HEK293 (cell line): ENCODE results near the gene ADORA2A.
A peak's percentile ranks its signal among the peaks of the same experiment; 100 is the strongest.

Source experiments
- CTCF ChIA-PET: fragments of 350-600 bp; formaldehyde crosslinking; extraction: SDS; loops from one replicate; lab custom pipeline; 2021; ENCODE audit warnings: antibody characterized with exemption; lab: Yijun Ruan, JAX
- POLR2A ChIA-PET: fragments of 300-600 bp; formaldehyde crosslinking; extraction: SDS; loops from one replicate; lab custom pipeline; 2020; ENCODE audit warnings: antibody characterized with exemption, inconsistent platforms; lab: Yijun Ruan, JAX
- H3K27ac ChIP-seq: fragments of 200-500 bp; sonication (Bioruptor generic); 2 replicates; pipeline ENCODE4 v1.5.1; 2014; ENCODE audit warnings: low read depth, low read length, control low read depth, inconsistent platforms; ENCODE audit errors: extremely low read depth
- H3K36me3 ChIP-seq, 2 experiments: fragments of 200-500 bp in 1 of 2; sonication (Bioruptor generic) in 1 of 2; 1 replicate in 1 of 2; 2 replicates in 1 of 2; pipeline ENCODE4 v1.5.1; 2014 to 2017; ENCODE audit warnings: inconsistent platforms in 2 of 2, low read length in 2 of 2; ENCODE audit not compliant: control insufficient read depth in 2 of 2, insufficient read depth in 1 of 2
- H3K4me1 ChIP-seq: fragments of 200-500 bp; sonication (Bioruptor generic); 2 replicates; pipeline ENCODE4 v1.5.1; 2014; ENCODE audit warnings: mild to moderate bottlenecking, low read length, inconsistent platforms; ENCODE audit not compliant: control insufficient read depth, insufficient read depth
- H3K4me3 ChIP-seq: 2 replicates; pipeline ENCODE4 v1.5.1; 2011; ENCODE audit warnings: low read depth, mild to moderate bottlenecking, control low read depth, low read length, moderate library complexity
- H3K9me3 ChIP-seq: fragments of 200-500 bp; sonication (Bioruptor generic); 2 replicates; pipeline ENCODE4 v1.5.1; 2014; ENCODE audit warnings: low read depth, low read length, inconsistent platforms; ENCODE audit not compliant: control insufficient read depth, insufficient read depth
- KLF8 ChIP-seq: fragments of 450-650 bp; formaldehyde crosslinking; IDR thresholded peaks from 2 replicates; pipeline ENCODE4 v1.5.1; 2016; ENCODE audit warnings: missing biosample characterization, missing genetic modification characterization
- PRDM1 ChIP-seq: fragments of 450-650 bp; formaldehyde crosslinking; IDR thresholded peaks from 2 replicates; pipeline ENCODE4; 2016; ENCODE audit warnings: missing biosample characterization, missing genetic modification characterization
- SCRT1 ChIP-seq: fragments of 450-650 bp; formaldehyde crosslinking; IDR thresholded peaks from 2 replicates; pipeline ENCODE4 v1.5.1; 2016; ENCODE audit warnings: missing biosample characterization, missing genetic modification characterization, borderline replicate concordance
- SP3 ChIP-seq: fragments of 450-650 bp; formaldehyde crosslinking; IDR thresholded peaks from 2 replicates; pipeline ENCODE4 v1.5.1; 2016; ENCODE audit warnings: missing biosample characterization, missing genetic modification characterization
- ZNF155 ChIP-seq: fragments of 450-650 bp; formaldehyde crosslinking; IDR thresholded peaks from 2 replicates; pipeline ENCODE4 v1.5.1; 2016; ENCODE audit warnings: missing biosample characterization, missing genetic modification characterization
- ZNF169 ChIP-seq: fragments of 450-650 bp; formaldehyde crosslinking; IDR thresholded peaks from 2 replicates; pipeline ENCODE4 v1.5.1; 2016; ENCODE audit warnings: missing biosample characterization, missing genetic modification characterization
- ZNF324 ChIP-seq: fragments of 450-650 bp; formaldehyde crosslinking; IDR thresholded peaks from 2 replicates; pipeline ENCODE4 v1.5.1; 2016; ENCODE audit warnings: missing biosample characterization, missing genetic modification characterization
- ZNF354C ChIP-seq: fragments of 450-650 bp; formaldehyde crosslinking; IDR thresholded peaks from 2 replicates; pipeline ENCODE4 v1.5.1; 2016; ENCODE audit warnings: missing biosample characterization, missing genetic modification characterization, low read depth, borderline replicate concordance
- ZNF530 ChIP-seq: fragments of 450-650 bp; formaldehyde crosslinking; IDR thresholded peaks from 2 replicates; pipeline ENCODE4 v1.5.1; 2016; ENCODE audit warnings: low read depth, missing biosample characterization, missing genetic modification characterization
- ZNF626 ChIP-seq: fragments of 450-650 bp; sonication (Bioruptor Pico); formaldehyde crosslinking; IDR thresholded peaks from 2 replicates; pipeline ENCODE4 v1.5.1; 2018; ENCODE audit warnings: missing biosample characterization, missing genetic modification characterization, inconsistent platforms
- ZNF830 ChIP-seq: fragments of 450-650 bp; IDR thresholded peaks from 2 replicates; pipeline ENCODE4 v1.5.0; 2018; ENCODE audit warnings: missing biosample characterization, missing genetic modification characterization, low read depth, mild to moderate bottlenecking, moderate library complexity
- ZNF837 ChIP-seq: fragments of 450-650 bp; formaldehyde crosslinking; IDR thresholded peaks from 2 replicates; pipeline ENCODE4 v1.5.1; 2016; ENCODE audit warnings: missing biosample characterization, missing genetic modification characterization
- TF ChIP-seq, protein P1 (sequence below): fragments of 450-650 bp; formaldehyde crosslinking; IDR thresholded peaks from 2 replicates; pipeline ENCODE4 v1.5.1; 2016; ENCODE audit warnings: missing biosample characterization, missing genetic modification characterization, low read depth
- TF ChIP-seq, protein P2 (sequence below): fragments of 450-650 bp; formaldehyde crosslinking; IDR thresholded peaks from 2 replicates; pipeline ENCODE4 v1.5.1; 2016; ENCODE audit warnings: missing biosample characterization, missing genetic modification characterization
- TF ChIP-seq, protein P3 (sequence below): fragments of 450-650 bp; formaldehyde crosslinking; IDR thresholded peaks from 2 replicates; pipeline ENCODE4 v1.5.1; 2016; ENCODE audit warnings: missing biosample characterization, missing genetic modification characterization, borderline replicate concordance
- TF ChIP-seq, protein P4 (sequence below): fragments of 450-650 bp; formaldehyde crosslinking; optimal IDR thresholded peaks from 2 replicates; pipeline ENCODE3; 2016; ENCODE audit warnings: missing biosample characterization, mild to moderate bottlenecking, missing genetic modification characterization
- TF ChIP-seq, protein P5 (sequence below): fragments of 450-650 bp; formaldehyde crosslinking; IDR thresholded peaks from 2 replicates; pipeline ENCODE4 v1.5.1; 2017; ENCODE audit warnings: missing biosample characterization, missing genetic modification characterization
- TF ChIP-seq, protein P6 (sequence below): fragments of 450-650 bp; formaldehyde crosslinking; IDR thresholded peaks from 2 replicates; pipeline ENCODE4 v1.5.1; 2016; ENCODE audit warnings: missing biosample characterization, missing genetic modification characterization
- TF ChIP-seq, protein P7 (sequence below): fragments of 450-650 bp; formaldehyde crosslinking; IDR thresholded peaks from 2 replicates; pipeline ENCODE4 v1.5.1; 2016; ENCODE audit warnings: missing biosample characterization, missing genetic modification characterization
- TF ChIP-seq, protein P8 (sequence below): fragments of 450-650 bp; formaldehyde crosslinking; IDR thresholded peaks from 2 replicates; pipeline ENCODE4 v1.5.1; 2016; ENCODE audit warnings: missing biosample characterization, missing genetic modification characterization

The ADORA2A gene

DNA sequence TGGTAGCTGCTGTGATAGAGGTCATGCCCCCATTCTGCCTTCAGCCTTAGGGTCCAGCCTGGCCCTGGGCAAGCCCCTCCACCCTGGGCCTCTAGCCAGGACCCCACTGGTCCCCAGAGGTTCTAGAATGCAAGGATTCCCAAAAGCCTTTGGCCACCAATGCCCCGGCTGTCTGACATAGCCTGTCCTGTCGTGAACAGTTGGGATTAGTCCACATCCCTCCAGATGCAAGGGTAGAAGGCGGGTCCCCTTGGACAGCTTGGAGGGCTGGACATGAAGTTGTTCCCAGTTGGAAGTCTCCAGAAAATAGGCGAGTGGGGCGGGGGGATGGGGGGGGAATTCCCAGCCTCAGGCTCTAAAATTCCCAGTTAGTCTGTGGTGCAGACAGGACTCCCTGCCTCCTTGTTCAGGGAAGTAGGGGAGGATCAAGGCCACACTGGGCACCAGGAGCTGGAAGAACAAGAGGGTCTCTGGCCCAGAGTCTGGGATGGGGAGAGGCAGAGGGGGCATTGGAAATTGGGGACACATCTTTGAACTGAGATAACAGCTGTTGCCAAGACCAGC lies 5.2 kb upstream of the ADORA2A start:
- TF ChIP-seq ZNF626 (tag by site-specific recombination) = no peak
- TF ChIP-seq, protein P1, sequence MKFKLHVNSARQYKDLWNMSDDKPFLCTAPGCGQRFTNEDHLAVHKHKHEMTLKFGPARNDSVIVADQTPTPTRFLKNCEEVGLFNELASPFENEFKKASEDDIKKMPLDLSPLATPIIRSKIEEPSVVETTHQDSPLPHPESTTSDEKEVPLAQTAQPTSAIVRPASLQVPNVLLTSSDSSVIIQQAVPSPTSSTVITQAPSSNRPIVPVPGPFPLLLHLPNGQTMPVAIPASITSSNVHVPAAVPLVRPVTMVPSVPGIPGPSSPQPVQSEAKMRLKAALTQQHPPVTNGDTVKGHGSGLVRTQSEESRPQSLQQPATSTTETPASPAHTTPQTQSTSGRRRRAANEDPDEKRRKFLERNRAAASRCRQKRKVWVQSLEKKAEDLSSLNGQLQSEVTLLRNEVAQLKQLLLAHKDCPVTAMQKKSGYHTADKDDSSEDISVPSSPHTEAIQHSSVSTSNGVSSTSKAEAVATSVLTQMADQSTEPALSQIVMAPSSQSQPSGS (tag by site-specific recombination) = no peak
- no peak for TF ChIP-seq SCRT1 (tag by site-specific recombination)
- TF ChIP-seq KLF8 = no peak
- H3K36me3 ChIP-seq = peaks cover 0 to 9% of the 10 kb centered on the region in 2 experiments; a peak in 1 of 3 replicates
- CTCF ChIA-PET = interaction anchor here (0.5 to 8.0 kb wide), 31 partner anchors 9 to 1287 kb away, joined by 3 to 99 read pairs (median 4); no protein-coding TSS in a partner anchor
- POLR2A ChIA-PET = interaction anchor here (0.6 kb wide), 2 partner anchors 108 to 280 kb away, joined by 3 to 4 read pairs; no protein-coding TSS in a partner anchor
- no peak overlapping the region for H3K27ac ChIP-seq
- no peak overlapping the region for H3K4me3 ChIP-seq
- no peaks in the 10 kb centered on the region for H3K4me1 ChIP-seq
- no peaks in the 10 kb centered on the region for H3K9me3 ChIP-seq

DNA sequence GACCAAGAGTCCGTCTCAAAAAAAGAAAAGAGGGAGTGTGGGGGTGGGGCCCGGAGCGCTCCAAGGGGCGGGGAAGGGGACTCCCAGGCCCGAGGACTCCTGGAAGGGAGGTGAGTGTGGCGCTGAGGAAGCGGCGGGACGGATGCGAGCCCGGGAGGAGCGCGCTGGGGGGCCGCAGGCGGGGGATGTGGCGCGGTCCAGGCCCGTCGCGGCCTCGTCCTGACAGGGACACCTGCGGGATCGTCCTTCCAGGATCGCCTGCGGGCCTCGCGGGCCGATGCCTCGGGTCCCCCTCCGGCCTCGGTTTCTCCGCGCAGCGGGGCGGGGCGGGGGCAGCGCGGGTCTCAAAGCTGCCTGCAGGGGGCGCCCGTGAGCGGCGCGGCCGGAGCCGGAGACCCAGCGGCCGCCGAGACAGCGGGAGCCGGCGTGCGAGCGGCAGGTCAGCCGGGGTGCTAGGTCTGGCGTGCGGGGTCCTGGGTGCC lies 3.8 kb upstream of the ADORA2A start:
- H3K27ac ChIP-seq = no peak overlapping the region
- no peaks in the 10 kb centered on the region for H3K9me3 ChIP-seq
- H3K36me3 ChIP-seq = no peaks in the 10 kb centered on the region
- peak overlapping the region; percentile 57 for H3K4me3 ChIP-seq
- CTCF ChIA-PET = interaction anchor here (0.6 to 8.0 kb wide), 21 partner anchors 10 to 116 kb away, joined by 3 to 99 read pairs (median 4); no protein-coding TSS in a partner anchor
- H3K4me1 ChIP-seq = no peaks in the 10 kb centered on the region
- POLR2A ChIA-PET = interaction anchor here (0.5 kb wide), 1 partner anchor 132 kb away, joined by 5 read pairs; no protein-coding TSS in a partner anchor
- TF ChIP-seq PRDM1 (no peak), ZNF155 (tag by site-specific recombination) (no peak), ZNF354C (tag by site-specific recombination) (no peak), ZNF530 (no peak), ZNF324 (no peak), SP3 (tag by site-specific recombination) (0 out of 2 replicates have a peak, but pooled peaks have one; percentile 14), ZNF169 (tag by site-specific recombination) (no peak), ZNF837 (tag by site-specific recombination) (no peak), ZNF830 (tag by site-specific recombination) (no peak)
- TF ChIP-seq, protein P2, sequence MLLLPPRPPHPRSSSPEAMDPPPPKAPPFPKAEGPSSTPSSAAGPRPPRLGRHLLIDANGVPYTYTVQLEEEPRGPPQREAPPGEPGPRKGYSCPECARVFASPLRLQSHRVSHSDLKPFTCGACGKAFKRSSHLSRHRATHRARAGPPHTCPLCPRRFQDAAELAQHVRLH (tag by site-specific recombination) = no peak
- TF ChIP-seq, protein P3, sequence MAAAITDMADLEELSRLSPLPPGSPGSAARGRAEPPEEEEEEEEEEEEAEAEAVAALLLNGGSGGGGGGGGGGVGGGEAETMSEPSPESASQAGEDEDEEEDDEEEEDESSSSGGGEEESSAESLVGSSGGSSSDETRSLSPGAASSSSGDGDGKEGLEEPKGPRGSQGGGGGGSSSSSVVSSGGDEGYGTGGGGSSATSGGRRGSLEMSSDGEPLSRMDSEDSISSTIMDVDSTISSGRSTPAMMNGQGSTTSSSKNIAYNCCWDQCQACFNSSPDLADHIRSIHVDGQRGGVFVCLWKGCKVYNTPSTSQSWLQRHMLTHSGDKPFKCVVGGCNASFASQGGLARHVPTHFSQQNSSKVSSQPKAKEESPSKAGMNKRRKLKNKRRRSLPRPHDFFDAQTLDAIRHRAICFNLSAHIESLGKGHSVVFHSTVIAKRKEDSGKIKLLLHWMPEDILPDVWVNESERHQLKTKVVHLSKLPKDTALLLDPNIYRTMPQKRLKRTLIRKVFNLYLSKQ (tag by site-specific recombination) = no peak
- TF ChIP-seq, protein P4, sequence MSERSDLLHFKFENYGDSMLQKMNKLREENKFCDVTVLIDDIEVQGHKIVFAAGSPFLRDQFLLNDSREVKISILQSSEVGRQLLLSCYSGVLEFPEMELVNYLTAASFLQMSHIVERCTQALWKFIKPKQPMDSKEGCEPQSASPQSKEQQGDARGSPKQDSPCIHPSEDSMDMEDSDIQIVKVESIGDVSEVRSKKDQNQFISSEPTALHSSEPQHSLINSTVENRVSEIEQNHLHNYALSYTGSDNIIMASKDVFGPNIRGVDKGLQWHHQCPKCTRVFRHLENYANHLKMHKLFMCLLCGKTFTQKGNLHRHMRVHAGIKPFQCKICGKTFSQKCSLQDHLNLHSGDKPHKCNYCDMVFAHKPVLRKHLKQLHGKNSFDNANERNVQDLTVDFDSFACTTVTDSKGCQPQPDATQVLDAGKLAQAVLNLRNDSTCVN = peak; percentile 42
- TF ChIP-seq, protein P5, sequence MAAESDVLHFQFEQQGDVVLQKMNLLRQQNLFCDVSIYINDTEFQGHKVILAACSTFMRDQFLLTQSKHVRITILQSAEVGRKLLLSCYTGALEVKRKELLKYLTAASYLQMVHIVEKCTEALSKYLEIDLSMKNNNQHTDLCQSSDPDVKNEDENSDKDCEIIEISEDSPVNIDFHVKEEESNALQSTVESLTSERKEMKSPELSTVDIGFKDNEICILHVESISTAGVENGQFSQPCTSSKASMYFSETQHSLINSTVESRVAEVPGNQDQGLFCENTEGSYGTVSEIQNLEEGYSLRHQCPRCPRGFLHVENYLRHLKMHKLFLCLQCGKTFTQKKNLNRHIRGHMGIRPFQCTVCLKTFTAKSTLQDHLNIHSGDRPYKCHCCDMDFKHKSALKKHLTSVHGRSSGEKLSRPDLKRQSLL = no peak
- TF ChIP-seq, protein P6, sequence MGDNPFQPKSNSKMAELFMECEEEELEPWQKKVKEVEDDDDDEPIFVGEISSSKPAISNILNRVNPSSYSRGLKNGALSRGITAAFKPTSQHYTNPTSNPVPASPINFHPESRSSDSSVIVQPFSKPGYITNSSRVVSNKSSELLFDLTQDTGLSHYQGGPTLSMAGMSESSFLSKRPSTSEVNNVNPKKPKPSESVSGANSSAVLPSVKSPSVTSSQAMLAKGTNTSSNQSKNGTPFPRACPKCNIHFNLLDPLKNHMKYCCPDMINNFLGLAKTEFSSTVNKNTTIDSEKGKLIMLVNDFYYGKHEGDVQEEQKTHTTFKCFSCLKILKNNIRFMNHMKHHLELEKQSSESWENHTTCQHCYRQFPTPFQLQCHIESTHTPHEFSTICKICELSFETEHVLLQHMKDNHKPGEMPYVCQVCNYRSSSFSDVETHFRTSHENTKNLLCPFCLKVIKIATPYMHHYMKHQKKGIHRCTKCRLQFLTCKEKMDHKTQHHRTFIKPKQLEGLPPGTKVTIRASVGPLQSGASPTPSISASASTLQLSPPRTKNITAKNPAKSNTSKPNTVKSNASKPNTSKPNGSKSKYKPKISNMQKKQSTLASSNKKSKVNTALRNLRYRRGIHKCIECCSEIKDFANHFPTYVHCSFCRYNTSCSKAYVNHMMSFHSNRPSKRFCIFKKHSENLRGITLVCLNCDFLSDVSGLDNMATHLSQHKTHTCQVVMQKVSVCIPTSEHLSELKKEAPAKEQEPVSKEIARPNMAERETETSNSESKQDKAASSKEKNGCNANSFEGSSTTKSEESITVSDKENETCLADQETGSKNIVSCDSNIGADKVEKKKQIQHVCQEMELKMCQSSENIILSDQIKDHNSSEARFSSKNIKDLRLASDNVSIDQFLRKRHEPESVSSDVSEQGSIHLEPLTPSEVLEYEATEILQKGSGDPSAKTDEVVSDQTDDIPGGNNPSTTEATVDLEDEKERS (tag by site-specific recombination) = no peak
- TF ChIP-seq, protein P7, sequence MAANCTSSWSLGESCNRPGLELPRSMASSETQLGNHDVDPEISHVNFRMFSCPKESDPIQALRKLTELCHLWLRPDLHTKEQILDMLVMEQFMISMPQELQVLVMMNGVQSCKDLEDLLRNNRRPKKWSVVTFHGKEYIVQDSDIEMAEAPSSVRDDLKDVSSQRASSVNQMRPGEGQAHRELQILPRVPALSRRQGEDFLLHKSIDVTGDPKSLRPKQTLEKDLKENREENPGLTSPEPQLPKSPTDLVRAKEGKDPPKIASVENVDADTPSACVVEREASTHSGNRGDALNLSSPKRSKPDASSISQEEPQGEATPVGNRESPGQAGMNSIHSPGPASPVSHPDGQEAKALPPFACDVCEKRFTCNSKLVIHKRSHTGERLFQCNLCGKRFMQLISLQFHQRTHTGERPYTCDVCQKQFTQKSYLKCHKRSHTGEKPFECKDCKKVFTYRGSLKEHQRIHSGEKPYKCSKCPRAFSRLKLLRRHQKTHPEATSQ (tag by site-specific recombination) = no peak
- TF ChIP-seq, protein P8, sequence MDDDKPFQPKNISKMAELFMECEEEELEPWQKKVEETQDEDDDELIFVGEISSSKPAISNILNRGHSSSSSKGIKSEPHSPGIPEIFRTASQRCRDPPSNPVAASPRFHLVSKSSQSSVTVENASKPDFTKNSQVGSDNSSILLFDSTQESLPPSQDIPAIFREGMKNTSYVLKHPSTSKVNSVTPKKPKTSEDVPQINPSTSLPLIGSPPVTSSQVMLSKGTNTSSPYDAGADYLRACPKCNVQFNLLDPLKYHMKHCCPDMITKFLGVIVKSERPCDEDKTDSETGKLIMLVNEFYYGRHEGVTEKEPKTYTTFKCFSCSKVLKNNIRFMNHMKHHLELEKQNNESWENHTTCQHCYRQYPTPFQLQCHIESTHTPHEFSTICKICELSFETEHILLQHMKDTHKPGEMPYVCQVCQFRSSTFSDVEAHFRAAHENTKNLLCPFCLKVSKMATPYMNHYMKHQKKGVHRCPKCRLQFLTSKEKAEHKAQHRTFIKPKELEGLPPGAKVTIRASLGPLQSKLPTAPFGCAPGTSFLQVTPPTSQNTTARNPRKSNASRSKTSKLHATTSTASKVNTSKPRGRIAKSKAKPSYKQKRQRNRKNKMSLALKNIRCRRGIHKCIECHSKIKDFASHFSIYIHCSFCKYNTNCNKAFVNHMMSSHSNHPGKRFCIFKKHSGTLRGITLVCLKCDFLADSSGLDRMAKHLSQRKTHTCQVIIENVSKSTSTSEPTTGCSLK (tag by site-specific recombination) = no peak
